Fibroblast of peridontal ligament (primary cell): ENCODE measurements around the gene WDR12.
"Not testable (repeated sequence)": the region's sequence is repeated elsewhere in the genome, so short reads cannot be mapped to it uniquely, and the experiment has no call there.

Experiments used
- DNase-seq: peaks from one replicate; pipeline ENCODE4 v3.0.0-alpha.2; 2010; ENCODE audit errors: extremely low read depth

The WDR12 gene

DNA sequence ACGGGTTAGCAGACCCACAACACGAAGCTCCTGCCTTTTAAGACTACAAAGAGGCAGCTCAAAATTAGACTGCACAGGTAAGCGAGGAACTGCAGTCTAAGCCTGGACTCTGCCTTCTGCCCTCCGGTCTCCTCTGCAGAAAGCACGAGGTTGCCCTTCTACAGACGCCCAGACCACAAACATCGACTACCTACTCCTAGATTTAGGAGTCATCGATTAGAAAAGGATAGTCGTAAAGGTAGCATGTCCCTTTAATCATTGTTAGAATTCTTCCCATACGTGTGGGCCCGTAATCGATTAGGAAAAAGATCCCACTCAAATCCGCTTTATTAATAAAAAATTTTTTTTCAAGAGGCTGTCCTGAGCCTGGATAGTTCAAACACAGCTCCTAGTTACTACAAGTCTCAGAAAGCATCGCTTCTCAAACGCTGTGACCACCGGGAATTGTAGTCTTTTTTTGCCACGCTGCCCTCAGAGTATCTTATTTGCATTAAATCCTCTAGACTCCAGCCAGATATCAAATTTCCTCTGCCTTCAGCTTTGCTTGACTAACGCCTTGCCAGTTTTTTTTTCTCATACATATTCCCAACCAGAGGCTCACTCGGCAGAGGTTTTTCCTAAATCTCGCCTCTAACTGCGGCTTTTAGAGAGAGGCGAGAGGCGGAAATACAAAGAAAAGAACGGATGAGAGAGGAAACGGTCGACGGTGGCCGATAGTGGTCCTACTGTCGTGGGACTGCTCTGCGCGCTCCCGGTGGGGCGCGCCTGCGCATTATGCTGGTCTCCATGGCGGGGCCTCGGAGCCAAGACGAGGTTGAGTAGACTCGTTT lies at the start of gene WDR12, which contains the start of gene CARF:
WDR12 (minus strand) TSS at position 162 of the 830 bp plus-strand sequence. CDS start 197 bp downstream, outside the sequence.
CARF (plus strand) TSS at position 764 of the 830 bp plus-strand sequence. CDS start 29,628 bp downstream, outside the sequence.
- DNase-seq = peak; percentile 94

DNA sequence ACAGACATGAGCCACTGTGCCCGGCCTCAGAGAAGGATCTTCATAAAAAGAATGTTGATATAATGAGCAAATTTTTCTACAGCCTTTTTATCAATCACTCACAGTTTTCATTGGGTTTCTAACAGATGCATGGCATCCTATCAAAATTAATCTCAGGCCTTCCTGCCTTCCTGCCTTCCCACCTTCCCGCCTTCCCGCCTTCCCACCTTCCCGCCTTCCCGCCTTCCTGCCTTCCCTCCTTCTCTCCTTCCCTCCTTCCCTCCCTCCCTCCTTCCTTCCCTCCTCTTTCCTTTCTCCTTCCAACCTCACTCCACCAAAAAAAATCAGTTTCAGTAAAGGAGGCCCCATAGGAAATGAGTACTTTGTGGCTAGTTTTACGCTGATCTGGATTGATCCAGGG lies 49.1 kb upstream of the WDR12 start:
- no peak for DNase-seq

DNA sequence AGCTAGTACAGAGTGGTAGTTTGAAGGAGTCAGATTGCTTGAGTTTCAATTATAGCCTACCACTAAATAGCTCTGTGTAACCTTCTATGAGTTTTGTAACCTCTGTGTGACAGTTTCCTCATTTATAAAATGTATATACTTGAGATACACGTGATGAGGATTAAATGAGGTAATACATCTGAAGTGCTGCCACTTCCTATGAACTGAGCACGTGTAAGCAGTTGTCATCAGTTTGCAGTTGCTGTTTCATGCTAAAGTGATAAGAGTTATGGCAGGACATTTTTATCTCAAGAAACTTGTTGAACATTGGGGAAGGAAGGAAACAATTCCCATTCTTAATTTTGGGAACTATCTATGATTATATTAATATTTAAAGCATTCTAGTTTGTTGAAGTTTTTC lies 39.1 kb upstream of the WDR12 start:
- DNase-seq = no peak

GRCh38 chr2:202949333-202949732 lies 37.9 kb upstream of the WDR12 start:
- DNase-seq = not testable (repeated sequence)

DNA sequence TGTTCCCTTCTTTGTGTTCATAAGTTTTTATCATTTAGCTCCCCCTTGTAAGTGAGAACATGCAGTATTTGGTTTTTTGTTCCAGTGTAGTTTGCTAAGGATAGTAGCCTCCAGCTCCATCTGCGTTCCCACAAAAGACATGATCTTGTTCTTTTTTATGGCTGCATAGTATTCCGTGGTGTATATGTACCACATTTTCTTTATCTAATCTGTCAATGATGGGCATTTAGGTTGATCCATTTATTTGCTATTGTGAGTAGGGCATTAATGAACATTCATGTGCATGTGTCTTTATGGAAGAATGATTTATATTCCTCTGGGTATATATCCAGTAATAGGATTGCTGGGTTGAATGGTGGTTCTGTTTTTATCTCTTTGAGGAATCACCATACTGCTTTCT lies 34.0 kb upstream of the WDR12 start:
- DNase-seq = no peak

DNA sequence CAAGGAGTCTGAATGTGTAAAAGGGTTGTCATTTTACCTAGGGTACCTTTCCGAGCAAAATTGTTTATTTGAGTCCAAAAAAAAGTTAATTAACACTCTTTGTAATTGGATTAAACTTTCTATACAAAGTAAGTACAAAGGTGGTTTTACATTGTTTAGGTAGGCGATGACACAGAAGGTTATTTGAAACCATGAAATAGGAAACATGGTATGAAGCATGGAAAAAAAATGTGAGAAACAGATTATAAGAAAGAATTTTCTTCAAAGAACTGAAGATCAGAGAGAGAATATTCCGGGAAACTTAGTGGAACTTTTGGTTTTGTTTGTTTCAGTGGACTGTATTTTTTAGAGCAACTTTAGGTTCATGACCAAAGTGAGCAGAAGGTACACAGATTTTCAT lies 33.3 kb upstream of the WDR12 start:
- no peak for DNase-seq

DNA sequence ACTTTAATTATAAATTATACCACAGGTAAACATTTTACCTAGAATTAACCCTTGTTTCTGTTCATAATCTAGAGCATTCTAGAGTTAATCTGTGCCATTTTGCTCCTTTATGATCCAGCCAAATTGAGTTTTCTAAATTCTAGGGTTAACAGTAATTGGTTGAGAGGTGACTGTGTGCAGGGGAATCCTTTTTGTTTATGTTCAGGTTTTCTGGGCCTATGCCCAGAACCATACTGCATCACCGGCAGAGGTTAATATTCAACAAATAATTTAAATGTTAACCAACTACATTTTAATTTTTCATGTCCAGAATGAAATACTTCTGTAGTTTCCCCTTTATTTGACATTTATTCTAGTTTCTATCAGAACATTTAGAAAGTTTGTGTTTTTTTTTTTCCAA lies 32.9 kb upstream of the WDR12 start:
- peak; percentile 35 for DNase-seq

- peak; percentile 46 for DNase-seq
These were observed 30.3 kb upstream of the WDR12 start for GRCh38 chr2:202941771-202942170.

- DNase-seq = no peak
These were observed 27.5 kb upstream of the WDR12 start for GRCh38 chr2:202938960-202939359.

GRCh38 chr2:202934456-202934855 lies 23.0 kb upstream of the WDR12 start:
- DNase-seq = no peak

DNA sequence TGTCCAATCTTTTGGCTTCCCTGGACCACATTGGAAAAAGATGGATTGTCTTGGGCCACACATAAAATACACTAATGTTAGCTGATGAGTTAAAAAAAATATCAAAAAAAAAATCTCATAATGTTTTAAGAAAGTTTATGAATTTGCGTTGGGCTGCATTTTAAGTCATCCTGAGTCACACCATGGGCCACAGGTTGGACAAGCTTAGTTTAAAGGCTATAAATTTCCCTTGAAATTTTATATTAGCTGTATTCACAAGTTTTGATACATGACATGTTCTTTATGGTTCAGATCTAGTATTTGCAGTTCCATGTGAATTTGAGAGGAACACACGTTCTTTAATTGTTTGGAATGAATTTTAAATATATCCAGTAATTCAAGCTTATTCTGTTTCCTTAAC lies 22.5 kb upstream of the WDR12 start:
- no peak for DNase-seq

- DNase-seq = no peak
These were observed 21.7 kb upstream of the WDR12 start for GRCh38 chr2:202933139-202933510.

DNA sequence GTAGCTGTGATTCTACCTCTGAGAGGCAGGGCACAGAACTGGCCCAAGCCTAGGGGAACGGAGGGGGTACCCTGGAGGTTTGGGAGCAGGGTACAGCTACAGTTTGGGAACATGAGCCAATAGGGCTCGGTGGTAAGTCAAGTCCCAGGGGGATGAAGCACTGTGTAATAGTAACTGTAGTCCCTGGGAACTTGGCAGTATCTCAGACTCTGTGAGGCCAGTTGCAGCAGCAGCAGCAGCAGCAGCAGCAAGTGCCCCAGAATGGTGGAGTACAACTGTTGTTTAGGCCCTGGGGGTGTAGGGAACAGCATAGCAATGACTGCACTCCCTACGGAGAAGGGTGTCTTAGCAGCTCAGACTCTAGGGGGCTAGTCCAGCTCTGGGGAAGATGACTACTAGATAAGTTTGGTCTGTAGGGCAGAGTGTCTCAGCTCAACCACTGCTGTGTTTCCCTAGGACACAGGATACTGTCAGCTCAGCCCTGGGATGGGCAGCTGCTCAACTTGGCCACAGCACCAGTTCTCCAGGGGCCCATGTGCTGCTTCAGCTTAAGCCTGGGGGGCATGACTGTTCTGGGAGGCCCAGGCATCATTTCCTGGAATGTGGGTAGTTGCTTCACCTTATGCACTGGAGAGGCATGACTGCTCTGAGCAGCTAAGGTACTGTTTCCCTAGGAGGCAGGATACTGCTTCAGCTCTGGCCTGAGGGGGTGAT lies 21.1 kb upstream of the WDR12 start:
- peak; percentile 70 for DNase-seq

GRCh38 chr2:202918860-202919259 lies 7.4 kb upstream of the WDR12 start:
- DNase-seq = no peak

DNA sequence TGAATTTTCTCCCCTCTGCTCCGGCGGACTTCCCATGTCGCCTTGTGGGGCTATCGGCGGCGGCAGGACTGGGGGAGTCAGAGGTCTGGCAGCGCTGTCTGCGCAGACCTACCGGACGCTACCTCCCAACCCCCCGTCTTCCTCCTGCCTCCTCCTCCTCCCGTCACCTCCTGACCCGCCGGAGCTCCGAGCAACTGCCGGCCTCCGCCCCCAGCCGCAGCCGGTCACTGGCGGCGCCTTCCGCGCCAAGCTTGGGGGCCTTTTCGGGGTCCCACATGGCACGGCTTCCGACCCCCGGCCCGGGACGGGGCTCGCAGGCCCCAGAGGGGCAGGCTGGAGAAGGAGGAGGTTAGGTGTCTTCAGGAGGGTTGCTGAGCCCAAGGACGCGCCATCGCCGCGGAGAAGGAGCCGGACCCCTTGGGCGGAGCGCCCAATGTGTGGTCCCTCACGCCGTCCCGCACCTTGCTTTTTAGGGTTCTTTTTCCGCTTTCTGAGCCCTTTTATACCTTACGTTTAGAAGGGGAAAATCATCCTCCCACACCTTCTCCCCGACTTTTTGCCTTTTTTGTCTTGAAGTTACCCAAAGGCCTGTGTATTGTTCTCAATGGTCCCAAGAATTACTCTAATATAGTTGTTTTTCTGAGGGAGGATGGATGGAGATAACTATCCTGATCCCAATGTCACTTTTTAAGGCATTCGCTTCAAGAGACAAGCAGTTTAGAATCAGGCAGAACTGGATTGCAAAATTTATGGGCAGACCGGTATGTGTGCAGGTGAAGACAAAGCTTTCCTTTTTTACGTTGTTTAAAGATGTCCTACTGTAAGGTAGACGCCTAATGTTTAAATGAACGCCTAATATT lies 1.1 kb upstream of the WDR12 start:
- not testable (repeated sequence) for DNase-seq

DNA sequence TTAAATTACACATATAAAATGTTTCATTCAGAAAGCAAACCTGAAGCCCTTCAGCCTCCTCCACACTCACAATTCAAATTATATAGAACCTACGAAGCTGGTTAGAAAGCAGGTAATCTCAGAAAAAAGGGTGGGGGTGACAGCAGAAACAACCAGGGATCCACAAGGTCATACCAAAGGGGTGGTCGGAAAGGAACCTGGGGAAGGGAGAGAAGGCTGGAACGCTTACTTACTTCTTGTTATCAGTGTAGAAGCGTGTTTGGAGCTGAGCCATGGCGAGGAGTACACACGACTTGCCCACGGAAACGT lies 316 bp downstream of the WDR12 start:
- no peak for DNase-seq

DNA sequence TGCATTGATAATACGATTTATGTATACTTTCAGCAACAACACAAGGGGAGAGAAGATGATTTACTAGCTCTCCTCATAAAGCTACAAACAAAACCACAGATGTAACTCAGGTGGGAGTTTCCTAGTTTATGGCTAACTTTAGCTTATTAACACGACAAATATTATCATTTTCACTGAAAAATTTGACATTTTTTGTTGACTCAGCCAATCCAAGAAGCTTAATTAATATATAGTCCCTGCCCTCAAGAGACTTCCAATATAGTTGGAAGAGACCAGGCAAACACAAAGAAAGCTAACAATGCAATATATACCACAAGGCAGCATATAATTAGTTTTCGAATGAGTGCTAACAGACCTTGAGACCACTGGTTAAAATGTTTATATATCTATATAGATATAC lies 775 bp downstream of the WDR12 start:
- no peak for DNase-seq

GRCh38 chr2:202910250-202910649 lies 1.2 kb downstream of the WDR12 start:
- not testable (repeated sequence) for DNase-seq

GRCh38 chr2:202909394-202910192 lies 1.9 kb downstream of the WDR12 start:
- DNase-seq = peak; percentile 51

- DNase-seq = no peak
These were observed 3.3 kb downstream of the WDR12 start for GRCh38 chr2:202908186-202908585.

GRCh38 chr2:202905507-202905906 lies 6.0 kb downstream of the WDR12 start:
- not testable (repeated sequence) for DNase-seq
